ENCODE results near the gene SLC9A5. TPM values are rescaled to one million over a fixed set of nuclear protein-coding genes. Genes with fewer than 3 reads are reported as not detected.

Gene SLC9A5
- polyA plus RNA-seq, 1 donor from 2014 or later = 0.75 TPM

- no peak overlapping the region for H3K27ac Mint-ChIP-seq
- no peak overlapping the region for H3K4me3 Mint-ChIP-seq
- H3K36me3 Mint-ChIP-seq = peaks cover 2% of the 10 kb centered on the region
- no peaks in the 10 kb centered on the region for H3K4me1 Mint-ChIP-seq
- H3K9me3 Mint-ChIP-seq = no peaks in the 10 kb centered on the region
- no peaks in the 10 kb centered on the region for H3K27me3 Mint-ChIP-seq
These were observed 37.9 kb downstream of the SLC9A5 start for GRCh38 chr16:67286441-67287235.

GRCh38 chr16:67287960-67288359 lies 39.2 kb downstream of the SLC9A5 start:
- Mint-ChIP-seq H3K9me3 (no peaks in the 10 kb centered on the region), H3K27ac (no peak overlapping the region), H3K4me3 (no peak overlapping the region), H3K27me3 (no peaks in the 10 kb centered on the region), H3K4me1 (no peaks in the 10 kb centered on the region), H3K36me3 (peaks cover 2% of the 10 kb centered on the region)

DNA sequence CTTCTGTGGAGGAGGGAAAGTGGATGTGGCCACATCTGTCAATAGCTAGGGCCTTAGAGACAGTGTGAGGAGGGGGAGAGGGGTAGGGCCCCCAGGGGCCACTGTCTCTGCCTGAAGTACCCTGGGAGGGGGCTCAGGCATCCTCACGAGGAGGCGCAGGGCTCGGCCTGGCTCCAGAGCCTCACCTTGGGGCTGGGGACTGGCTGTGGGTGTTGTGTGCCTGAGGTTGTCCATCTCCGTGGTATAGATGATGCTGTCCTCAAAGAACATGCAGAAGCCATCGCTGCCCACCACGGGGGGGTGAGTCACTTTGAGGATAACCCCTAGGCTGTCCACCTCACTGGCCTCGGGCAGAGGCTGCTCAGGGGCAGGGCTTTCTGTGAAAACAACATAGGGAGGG lies 42.7 kb downstream of the SLC9A5 start:
- no peak overlapping the region for H3K4me3 Mint-ChIP-seq
- no peaks in the 10 kb centered on the region for H3K9me3 Mint-ChIP-seq
- no peak overlapping the region for H3K27ac Mint-ChIP-seq
- H3K36me3 Mint-ChIP-seq = no peaks in the 10 kb centered on the region
- H3K27me3 Mint-ChIP-seq = no peaks in the 10 kb centered on the region
- H3K4me1 Mint-ChIP-seq = peaks cover 0 to 3% (median 0%) of the 10 kb centered on the region in 3 donors

GRCh38 chr16:67294171-67294757 lies 45.5 kb downstream of the SLC9A5 start:
- H3K36me3 Mint-ChIP-seq = no peaks in the 10 kb centered on the region
- peaks cover 0 to 3% (median 0%) of the 10 kb centered on the region in 3 donors for H3K4me1 Mint-ChIP-seq
- no peak overlapping the region for H3K4me3 Mint-ChIP-seq
- no peaks in the 10 kb centered on the region for H3K9me3 Mint-ChIP-seq
- no peak overlapping the region for H3K27ac Mint-ChIP-seq
- H3K27me3 Mint-ChIP-seq = peaks cover 6% of the 10 kb centered on the region

DNA sequence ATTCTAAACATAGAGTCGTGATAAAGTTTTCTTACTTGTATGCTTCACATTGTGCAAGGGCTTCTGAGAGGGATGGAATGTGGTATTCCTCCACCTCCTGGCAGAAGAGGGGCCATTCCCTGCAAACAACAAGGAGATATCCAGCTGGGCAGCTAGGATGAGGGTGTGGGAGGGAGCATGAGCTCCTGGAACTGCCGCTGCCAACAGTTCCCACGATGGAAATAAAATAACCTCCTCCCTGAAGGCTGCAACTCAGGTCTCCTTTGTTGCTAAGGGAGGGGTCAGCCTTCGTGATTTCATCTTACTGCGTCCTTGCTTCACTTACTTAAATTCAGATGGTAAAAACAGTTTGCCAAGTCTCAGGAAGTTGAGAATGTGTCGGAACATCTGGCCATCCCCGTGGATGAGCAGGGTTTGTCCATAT lies 46.2 kb downstream of the SLC9A5 start:
- Mint-ChIP-seq H3K9me3 (no peaks in the 10 kb centered on the region), H3K27ac (no peak overlapping the region), H3K27me3 (peaks cover 8% of the 10 kb centered on the region), H3K36me3 (no peaks in the 10 kb centered on the region), H3K4me3 (no peak overlapping the region), H3K4me1 (peaks cover 0 to 3% (median 0%) of the 10 kb centered on the region in 3 donors)

DNA sequence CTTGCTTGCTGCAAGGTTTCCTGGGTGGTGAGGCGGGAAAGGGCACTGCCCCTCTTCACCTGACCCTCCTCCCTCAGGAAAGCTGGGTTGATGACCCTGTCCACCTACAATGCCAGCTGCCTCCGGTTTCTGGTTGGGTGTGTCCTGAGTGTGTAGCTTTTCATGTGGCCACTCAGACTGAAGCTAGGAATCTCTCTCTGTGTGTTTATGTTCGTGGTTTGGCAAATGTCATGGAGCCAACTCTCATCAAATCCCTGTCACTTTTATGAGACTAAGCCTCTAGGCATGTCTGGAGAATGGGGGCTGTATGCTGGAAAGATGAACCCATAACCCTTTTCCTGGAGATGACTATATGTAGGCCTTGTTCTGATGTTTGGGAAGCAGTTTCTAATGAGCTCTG lies 47.6 kb downstream of the SLC9A5 start:
- H3K4me1 Mint-ChIP-seq = peaks cover 0 to 3% (median 0%) of the 10 kb centered on the region in 3 donors
- H3K27ac Mint-ChIP-seq = no peak overlapping the region
- H3K4me3 Mint-ChIP-seq = no peak overlapping the region
- H3K27me3 Mint-ChIP-seq = peaks cover 8% of the 10 kb centered on the region
- no peaks in the 10 kb centered on the region for H3K36me3 Mint-ChIP-seq
- no peaks in the 10 kb centered on the region for H3K9me3 Mint-ChIP-seq

DNA sequence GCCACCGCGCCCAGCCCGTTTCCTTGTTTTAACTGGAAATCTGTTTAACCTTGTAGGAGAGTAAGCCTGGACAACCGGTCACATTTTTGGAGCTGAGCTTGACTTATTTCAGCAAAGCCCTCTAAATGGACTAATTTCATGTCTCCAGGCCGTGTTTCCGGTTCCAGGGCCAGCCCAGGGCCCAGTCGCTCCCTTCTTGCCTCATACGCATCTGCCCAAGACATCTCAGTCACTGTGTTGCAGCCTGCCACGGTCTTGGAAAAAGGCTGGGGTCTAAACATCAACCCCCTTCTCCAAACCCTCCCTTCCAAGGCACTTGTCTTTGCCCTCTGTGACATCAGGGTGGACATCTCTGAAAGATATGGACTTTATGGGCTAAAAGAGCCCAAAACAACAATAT lies 49.5 kb downstream of the SLC9A5 start:
- no peaks in the 10 kb centered on the region for H3K36me3 Mint-ChIP-seq
- H3K9me3 Mint-ChIP-seq = no peaks in the 10 kb centered on the region
- H3K27me3 Mint-ChIP-seq = peaks cover 8% of the 10 kb centered on the region
- no peaks in the 10 kb centered on the region for H3K4me1 Mint-ChIP-seq
- H3K4me3 Mint-ChIP-seq = no peak overlapping the region
- no peak overlapping the region for H3K27ac Mint-ChIP-seq

DNA sequence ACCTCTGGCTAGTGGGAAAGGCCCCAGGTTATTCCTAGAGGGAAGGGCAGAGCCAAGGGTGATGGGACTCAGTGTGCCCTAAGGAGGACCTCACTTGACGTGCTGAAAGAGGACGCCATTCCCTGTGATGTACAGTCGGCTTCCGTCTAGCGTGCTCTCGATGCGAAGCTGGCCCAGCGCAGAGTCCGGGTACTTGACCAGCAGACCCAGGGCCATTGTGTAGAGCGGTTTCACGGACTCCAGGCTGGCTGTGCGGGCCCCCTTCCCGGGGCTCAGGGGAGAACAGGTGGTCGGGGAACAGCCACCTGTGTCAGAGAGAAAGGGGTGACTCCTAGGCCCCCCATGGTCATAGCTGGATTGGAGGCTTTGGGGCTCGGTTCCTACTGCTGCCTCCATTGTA lies 50.5 kb downstream of the SLC9A5 start:
- Mint-ChIP-seq H3K4me1 (no peaks in the 10 kb centered on the region), H3K9me3 (no peaks in the 10 kb centered on the region), H3K36me3 (no peaks in the 10 kb centered on the region), H3K27me3 (peaks cover 8% of the 10 kb centered on the region), H3K4me3 (no peak overlapping the region), H3K27ac (no peak overlapping the region)

DNA sequence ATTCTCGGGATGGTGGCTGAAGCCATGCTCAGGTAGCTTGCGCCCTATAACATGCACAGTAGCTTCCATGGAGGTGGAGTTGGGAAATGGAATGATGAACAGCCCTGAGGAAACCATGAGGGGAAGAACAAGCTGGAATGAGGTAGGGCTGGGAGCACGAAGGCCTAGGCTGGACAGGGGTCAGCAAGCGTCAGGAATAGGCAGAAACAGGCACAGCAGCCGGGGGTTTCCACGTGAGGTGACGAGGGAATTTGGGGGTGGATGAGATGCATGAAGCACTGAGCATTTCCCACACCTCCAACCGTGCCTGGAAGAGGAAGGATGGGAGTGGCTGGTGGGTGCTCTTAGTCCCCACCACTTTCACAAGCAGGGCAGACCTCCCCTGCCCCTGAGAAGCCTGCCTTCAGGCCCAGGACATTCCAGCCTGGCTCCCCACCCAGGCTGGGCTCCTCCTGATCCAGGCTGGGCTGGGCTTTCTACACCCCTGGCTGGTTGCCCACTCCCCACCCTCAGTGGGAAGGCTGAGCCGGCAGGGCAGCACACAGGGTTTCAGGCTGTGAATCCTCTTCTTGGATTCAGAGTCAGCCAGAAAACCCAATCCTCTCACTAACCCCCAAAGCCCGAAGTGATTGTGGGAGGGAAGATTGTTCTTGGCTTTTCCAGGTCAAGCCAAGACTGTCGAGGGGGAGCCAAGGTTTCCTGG lies 52.5 kb downstream of the SLC9A5 start:
- Mint-ChIP-seq H3K9me3 (no peaks in the 10 kb centered on the region), H3K4me1 (no peaks in the 10 kb centered on the region), H3K27me3 (peaks cover 8% of the 10 kb centered on the region), H3K4me3 (no peak overlapping the region), H3K27ac (no peak overlapping the region), H3K36me3 (no peaks in the 10 kb centered on the region)

GRCh38 chr16:67302076-67302475 lies 53.3 kb downstream of the SLC9A5 start:
- no peak overlapping the region for H3K27ac Mint-ChIP-seq

DNA sequence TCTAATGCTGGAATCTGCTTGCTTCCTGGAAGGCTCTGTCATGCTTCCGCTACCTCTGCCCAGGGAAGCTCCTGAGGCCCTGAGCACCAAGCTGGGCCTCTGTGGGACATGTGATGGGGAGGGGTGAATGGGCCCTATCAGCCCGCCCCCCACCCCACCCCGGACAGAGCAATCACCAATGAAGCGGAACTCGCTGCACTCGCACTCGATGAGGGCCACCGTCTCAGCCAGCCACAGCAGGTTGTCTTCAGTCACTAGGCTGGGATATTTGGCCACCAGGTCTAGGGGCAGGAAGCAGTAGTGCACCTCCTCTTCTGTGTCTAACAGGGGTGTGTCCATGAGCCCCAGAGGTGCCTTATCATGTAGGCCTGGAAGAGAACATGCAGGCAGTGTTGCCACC lies 54.2 kb downstream of the SLC9A5 start:
- Mint-ChIP-seq H3K36me3 (no peaks in the 10 kb centered on the region), H3K4me1 (no peaks in the 10 kb centered on the region), H3K27ac (no peak overlapping the region), H3K9me3 (no peaks in the 10 kb centered on the region), H3K4me3 (no peak overlapping the region), H3K27me3 (peaks cover 8% of the 10 kb centered on the region)

More at GRCh38 chr16:67302076-67302475, 53.3 kb downstream of the SLC9A5 start:
- Mint-ChIP-seq H3K4me1 (no peaks in the 10 kb centered on the region), H3K4me3 (no peak overlapping the region), H3K9me3 (no peaks in the 10 kb centered on the region), H3K27me3 (peaks cover 8% of the 10 kb centered on the region), H3K36me3 (no peaks in the 10 kb centered on the region)

GRCh38 chr16:67304020-67304419 lies 55.2 kb downstream of the SLC9A5 start:
- Mint-ChIP-seq H3K27me3 (peaks cover 4% of the 10 kb centered on the region), H3K27ac (no peak overlapping the region), H3K36me3 (no peaks in the 10 kb centered on the region), H3K4me1 (peaks cover 0 to 2% (median 0%) of the 10 kb centered on the region in 3 donors), H3K9me3 (no peaks in the 10 kb centered on the region), H3K4me3 (peak overlapping the region in 1 of 4 donors; percentile 17)

GRCh38 chr16:67305216-67306071 lies 56.7 kb downstream of the SLC9A5 start:
- no peaks in the 10 kb centered on the region for H3K27me3 Mint-ChIP-seq
- no peak overlapping the region for H3K27ac Mint-ChIP-seq
- no peaks in the 10 kb centered on the region for H3K9me3 Mint-ChIP-seq
- H3K4me1 Mint-ChIP-seq = peaks cover 0 to 2% (median 0%) of the 10 kb centered on the region in 3 donors
- no peaks in the 10 kb centered on the region for H3K36me3 Mint-ChIP-seq
- H3K4me3 Mint-ChIP-seq = no peak overlapping the region

GRCh38 chr16:67310561-67310960 lies 61.8 kb downstream of the SLC9A5 start:
- no peaks in the 10 kb centered on the region for H3K9me3 Mint-ChIP-seq
- H3K4me3 Mint-ChIP-seq = no peak overlapping the region
- peaks cover 1% of the 10 kb centered on the region for H3K27me3 Mint-ChIP-seq
- peaks cover 2% of the 10 kb centered on the region for H3K36me3 Mint-ChIP-seq
- no peak overlapping the region for H3K27ac Mint-ChIP-seq
- H3K4me1 Mint-ChIP-seq = peaks cover 0 to 2% (median 2%) of the 10 kb centered on the region in 3 donors

All from IgD-negative memory B cell (primary cell).